Left colon (tissue), 2 donors: ENCODE results near the gene BCAS3. TPM values are rescaled to one million over a fixed set of nuclear protein-coding genes. Genes with fewer than 3 reads are reported as not detected.
A peak's percentile ranks its signal among the peaks of the same experiment; 100 is the strongest.
"Not testable (repeated sequence)": the region's sequence is repeated elsewhere in the genome, so short reads cannot be mapped to it uniquely, and the experiment has no call there.

Source experiments
- ATAC-seq: fragments of 200-7000 bp; cut with Tn5 transposase; one replicate; pipeline ENCODE4 v1.9.1; 2020; ENCODE audit warnings: mild to moderate bottlenecking, moderate library complexity
- DNase-seq, 2 donors: peaks; one replicate each; pipeline ENCODE4 v3.0.0-alpha.2; 2020
- intact Hi-C, 2 donors: fragments of 100-400 bp; cut with DNase I in 1 of 2; cut with micrococcal nuclease in 1 of 2; formaldehyde crosslinking; loops; one replicate each; pipeline versions ENCODE4 v1.11.2 to v1.14.0; 2022; cut with DNase I, micrococcal nuclease
- total RNA-seq, 2 donors: library from RNA; stranded (reverse); fragmentation: NEBNext Ultra II Directional; extraction: Animal tissue kit (Norgen Biotek cat#: 25700); gene quantifications; one replicate each; pipeline ENCODE4 v1.2.1, GENCODE V29; 2021
- donor health status: DM: no; HTN: no; CAD: no.
- donor health status: DM: yes; HTN: yes; CAD: no.

BCAS3 gene
- total RNA-seq, 2 donors from 2014 or later: 19.9 to 20.2 TPM

GRCh38 chr17:60767744-60768308 is 90.2 kb downstream of the BCAS3 start:
- intact Hi-C loops: no loop called here
- ATAC-seq: no peak
- DNase-seq: no peak

GRCh38 chr17:60769327-60769726 is 91.7 kb downstream of the BCAS3 start:
- no peak for DNase-seq
- intact Hi-C loops: no loop called here

GRCh38 chr17:60770946-60771422 is 93.3 kb downstream of the BCAS3 start:
- intact Hi-C loops: no loop called here
- DNase-seq: no peak
- ATAC-seq: no peak

More at GRCh38 chr17:60769327-60769726, 91.7 kb downstream of the BCAS3 start:
- no peak for ATAC-seq

- DNase-seq, intact Hi-C loops, ATAC-seq: not testable (repeated sequence)
These were observed 94.0 kb downstream of the BCAS3 start for GRCh38 chr17:60771621-60772020.

- intact Hi-C loops: no loop called here
- no peak for DNase-seq
- ATAC-seq: no peak
These were observed 95.9 kb downstream of the BCAS3 start for GRCh38 chr17:60773552-60773951.

- DNase-seq (no peak), ATAC-seq (no peak)
- intact Hi-C loops: loop anchor here in 1 of 2 donors (10.0 kb wide), 1 partner anchor 63 kb away; no protein-coding TSS in a partner anchor
These were observed 104.3 kb downstream of the BCAS3 start for GRCh38 chr17:60781880-60782412.

GRCh38 chr17:60782742-60783141 is 105.1 kb downstream of the BCAS3 start:
- ATAC-seq (no peak), DNase-seq (no peak)
- intact Hi-C loops: loop anchor here in 1 of 2 donors (10.0 kb wide), 1 partner anchor 62 kb away; no protein-coding TSS in a partner anchor

GRCh38 chr17:60790205-60790604 is 112.6 kb downstream of the BCAS3 start:
- DNase-seq (no peak), ATAC-seq (no peak)
- intact Hi-C loops: no loop called here

- DNase-seq (no peak), ATAC-seq (no peak)
- intact Hi-C loops: no loop called here
These were observed 114.7 kb downstream of the BCAS3 start for GRCh38 chr17:60792250-60792898.

GRCh38 chr17:60798576-60798975 is 120.9 kb downstream of the BCAS3 start:
- ATAC-seq (no peak), DNase-seq (no peak)
- intact Hi-C loops: no loop called here

GRCh38 chr17:60802377-60802776 is 124.7 kb downstream of the BCAS3 start:
- ATAC-seq (no peak), DNase-seq (no peak)
- intact Hi-C loops: no loop called here

GRCh38 chr17:60803059-60803458 is 125.4 kb downstream of the BCAS3 start:
- DNase-seq: no peak
- ATAC-seq: no peak
- intact Hi-C loops: no loop called here

- intact Hi-C loops: no loop called here
- no peak for DNase-seq
- no peak for ATAC-seq
These were observed 127.2 kb downstream of the BCAS3 start for GRCh38 chr17:60804831-60805230.

- intact Hi-C loops: no loop called here
- DNase-seq (no peak), ATAC-seq (no peak)
These were observed 131.8 kb downstream of the BCAS3 start for GRCh38 chr17:60809421-60809820.

- intact Hi-C loops, ATAC-seq, DNase-seq: not testable (repeated sequence)
These were observed 137.3 kb downstream of the BCAS3 start for GRCh38 chr17:60814941-60815340.

GRCh38 chr17:60817192-60817591 is 139.5 kb downstream of the BCAS3 start:
- intact Hi-C loops: no loop called here
- ATAC-seq (peak; percentile 52), DNase-seq (no peak)

- DNase-seq: no peak
- ATAC-seq: no peak
- intact Hi-C loops: no loop called here
These were observed 141.9 kb downstream of the BCAS3 start for GRCh38 chr17:60819447-60820130.

GRCh38 chr17:60823515-60823914 is 145.9 kb downstream of the BCAS3 start:
- ATAC-seq (no peak), DNase-seq (no peak)
- intact Hi-C loops: no loop called here

GRCh38 chr17:60825351-60825750 is 147.7 kb downstream of the BCAS3 start:
- no peak for ATAC-seq
- DNase-seq: no peak
- intact Hi-C loops: no loop called here

GRCh38 chr17:60827943-60828342 is 150.3 kb downstream of the BCAS3 start:
- intact Hi-C loops: no loop called here
- ATAC-seq (no peak), DNase-seq (no peak)
